IMR-90 (cell line): Measurements from ENCODE around the gene RUNX3. TPM values are rescaled to one million over a fixed set of nuclear protein-coding genes. Genes with fewer than 3 reads are reported as not detected.

Experiments used
- ATAC-seq: fragments of 200-7000 bp; cut with Tn5 transposase; 2 replicates; pipeline ENCODE4 v1.9.1; 2020; ENCODE audit warnings: low read depth, mild to moderate bottlenecking, moderate library complexity
- BruUV-seq: library from RNA; stranded (reverse); fragments of 400-500 nt; replicated peaks from 2 replicates; lab custom pipeline; 2021; lab: Mats Ljungman, UMichigan
- CTCF ChIA-PET: fragments of 300-600 bp; formaldehyde crosslinking; extraction: SDS; loops from one replicate; lab custom pipeline; 2021; ENCODE audit warnings: antibody characterized with exemption; lab: Yijun Ruan, JAX
- POLR2A ChIA-PET: fragments of 300-600 bp; sonication (Branson Sonifier 250); formaldehyde crosslinking; loops from one replicate; lab custom pipeline; 2022; ENCODE audit warnings: antibody characterized with exemption; ENCODE audit not compliant: unreplicated experiment; lab: Charles Lee
- DNase-seq: peaks from one replicate; pipeline ENCODE4 v3.0.0; 2013
- H2AFZ ChIP-seq: replicated peaks from 2 replicates; pipeline ENCODE3; 2013; ENCODE audit warnings: low read length, mild to moderate bottlenecking; ENCODE audit not compliant: poor library complexity
- H2AK5ac ChIP-seq: 2 replicates; pipeline ENCODE4 v1.6.1; 2013; ENCODE audit warnings: low read depth, low read length, inconsistent platforms
- H2AK9ac ChIP-seq: replicated peaks from 2 replicates; pipeline ENCODE3; 2013; ENCODE audit warnings: mild to moderate bottlenecking, low read depth, low read length, moderate library complexity; ENCODE audit not compliant: poor library complexity
- H2BK120ac ChIP-seq: 2 replicates; pipeline ENCODE4 v1.6.1; 2013; ENCODE audit warnings: low read depth, low read length, inconsistent platforms
- H2BK15ac ChIP-seq: 3 replicates; pipeline ENCODE4 v1.6.1; 2013; ENCODE audit warnings: low read depth, low read length, inconsistent platforms
- H2BK20ac ChIP-seq: 2 replicates; pipeline ENCODE4 v1.6.1; 2013; ENCODE audit warnings: low read depth, mild to moderate bottlenecking, inconsistent platforms, low read length, moderate library complexity
- H2BK5ac ChIP-seq: 2 replicates; pipeline ENCODE4 v1.6.1; 2013; ENCODE audit warnings: mild to moderate bottlenecking, low read depth, low read length, inconsistent platforms; ENCODE audit not compliant: poor library complexity, severe bottlenecking
- H3K14ac ChIP-seq: replicated peaks from 2 replicates; pipeline ENCODE4 v1.6.1; 2013; ENCODE audit warnings: low read depth, low read length, inconsistent platforms
- H3K18ac ChIP-seq: 2 replicates; pipeline ENCODE4 v1.6.1; 2013; ENCODE audit warnings: low read depth, low read length, control low read depth
- H3K23ac ChIP-seq: 2 replicates; pipeline ENCODE4 v1.6.1; 2013; ENCODE audit warnings: low read depth, low read length, inconsistent platforms
- H3K27ac ChIP-seq: 2 replicates; pipeline ENCODE4 v1.5.1; 2013; ENCODE audit warnings: mild to moderate bottlenecking, control low read depth, low read length; ENCODE audit not compliant: insufficient read depth
- H3K27me3 ChIP-seq: 2 replicates; pipeline ENCODE4 v1.6.1; 2013; ENCODE audit warnings: low read length; ENCODE audit not compliant: control insufficient read depth, insufficient read depth
- H3K36me3 ChIP-seq: 2 replicates; pipeline ENCODE4 v1.6.1; 2013; ENCODE audit warnings: low read length, mixed read lengths; ENCODE audit not compliant: control insufficient read depth, insufficient read depth
- H3K4ac ChIP-seq: 2 replicates; pipeline ENCODE4 v1.6.1; 2013; ENCODE audit warnings: low read depth, low read length, inconsistent platforms
- H3K4me1 ChIP-seq: 2 replicates; pipeline ENCODE4 v1.6.1; 2013; ENCODE audit warnings: low read length, mixed read lengths; ENCODE audit not compliant: control insufficient read depth, insufficient read depth
- H3K4me2 ChIP-seq: 2 replicates; pipeline ENCODE4 v1.6.1; 2013; ENCODE audit warnings: low read depth, mild to moderate bottlenecking, control low read depth, low read length, moderate library complexity
- H3K4me3 ChIP-seq: 2 replicates; pipeline ENCODE4 v1.5.1; 2013; ENCODE audit warnings: low read depth, mild to moderate bottlenecking, control low read depth, low read length, moderate library complexity; ENCODE audit not compliant: insufficient read depth
- H3K56ac ChIP-seq: 2 replicates; pipeline ENCODE4 v1.6.1; 2013; ENCODE audit warnings: low read length, inconsistent platforms; ENCODE audit not compliant: insufficient read depth; ENCODE audit errors: extremely low read depth
- H3K79me1 ChIP-seq, 2 experiments: 2 replicates each; pipeline ENCODE4 v1.6.1; 2013; ENCODE audit warnings: low read length in 2 of 2, inconsistent platforms in 1 of 2, low read depth in 1 of 2
- H3K9ac ChIP-seq: 2 replicates; pipeline ENCODE4 v1.6.1; 2013; ENCODE audit warnings: low read depth, low read length, control low read depth
- H3K9me1 ChIP-seq: 2 replicates; pipeline ENCODE4 v1.6.1; 2013; ENCODE audit warnings: low read length, inconsistent platforms; ENCODE audit not compliant: insufficient read depth
- H3K9me3 ChIP-seq: 2 replicates; pipeline ENCODE4 v1.6.1; 2013; ENCODE audit warnings: low read length; ENCODE audit not compliant: control insufficient read depth, insufficient read depth
- H4K20me1 ChIP-seq: 2 replicates; pipeline ENCODE4 v1.6.1; 2013; ENCODE audit warnings: low read length, inconsistent platforms; ENCODE audit not compliant: insufficient read depth
- H4K5ac ChIP-seq: 2 replicates; pipeline ENCODE4 v1.6.1; 2013; ENCODE audit warnings: mild to moderate bottlenecking, low read depth, low read length, control low read depth
- H4K8ac ChIP-seq, 2 experiments: 2 replicates each; pipeline ENCODE4 v1.6.1; 2013; ENCODE audit warnings: low read depth in 2 of 2, low read length in 2 of 2, control low read depth in 1 of 2, inconsistent platforms in 1 of 2
- H4K91ac ChIP-seq: 2 replicates; pipeline ENCODE4 v1.6.1; 2013; ENCODE audit warnings: low read depth, low read length, inconsistent platforms; ENCODE audit not compliant: insufficient read depth
- BHLHE40 ChIP-seq: fragments of 150-350 bp; IDR thresholded peaks from 2 replicates; pipeline ENCODE4 v1.6.1; 2016; ENCODE audit warnings: mild to moderate bottlenecking, low read depth, low read length
- CEBPB ChIP-seq: IDR thresholded peaks from 2 replicates; pipeline ENCODE4 v1.6.1; 2012; ENCODE audit warnings: low read depth, low read length, improper control_type of control experiment
- CHD1 ChIP-seq: IDR thresholded peaks from 2 replicates; pipeline ENCODE4 v1.6.1; 2012; ENCODE audit warnings: low read depth, low read length, improper control_type of control experiment
- FOS ChIP-seq: fragments of 150-350 bp; IDR thresholded peaks from 2 replicates; pipeline ENCODE4 v1.6.1; 2016; ENCODE audit warnings: low read depth, low read length
- MAFK ChIP-seq: IDR thresholded peaks from 2 replicates; pipeline ENCODE4 v1.6.1; 2012; ENCODE audit warnings: low read depth, low read length, improper control_type of control experiment
- MAZ ChIP-seq: IDR thresholded peaks from 2 replicates; pipeline ENCODE4 v1.6.1; 2012; ENCODE audit warnings: low read depth, mild to moderate bottlenecking, low read length, improper control_type of control experiment, moderate library complexity, borderline replicate concordance
- MXI1 ChIP-seq: IDR thresholded peaks from 2 replicates; pipeline ENCODE4 v1.6.1; 2012; ENCODE audit warnings: low read depth, mild to moderate bottlenecking, low read length, moderate library complexity, borderline replicate concordance
- NFE2L2 ChIP-seq: fragments of 150-350 bp; IDR thresholded peaks from 2 replicates; pipeline ENCODE4 v1.6.1; 2016; ENCODE audit warnings: low read depth, mild to moderate bottlenecking, low read length
- POLR2A ChIP-seq: IDR thresholded peaks from 2 replicates; pipeline ENCODE4 v1.6.1; 2012; ENCODE audit warnings: mild to moderate bottlenecking, low read depth, low read length
- RAD21 ChIP-seq: IDR thresholded peaks from 2 replicates; pipeline ENCODE4 v1.6.1; 2012; ENCODE audit warnings: low read length, improper control_type of control experiment
- RCOR1 ChIP-seq: IDR thresholded peaks from 2 replicates; pipeline ENCODE4 v1.6.1; 2012; ENCODE audit warnings: mild to moderate bottlenecking, low read length, improper control_type of control experiment; ENCODE audit not compliant: insufficient replicate concordance
- RFX5 ChIP-seq: IDR thresholded peaks from 2 replicates; pipeline ENCODE4 v1.8.0; 2012; ENCODE audit warnings: low read depth, mild to moderate bottlenecking, low read length, moderate library complexity
- SMC3 ChIP-seq: fragments of 150-350 bp; IDR thresholded peaks from 2 replicates; pipeline ENCODE4 v1.6.1; 2016; ENCODE audit warnings: low read depth, mild to moderate bottlenecking, antibody characterized with exemption, low read length, moderate library complexity
- WGBS, 2 experiments: methylation state at CpG; one replicate each; pipeline versions ENCODE4 v1.1.5 to v1.1.7; 2013; ENCODE audit warnings: missing lambda C conversion rate in 2 of 2; ENCODE audit not compliant: insufficient read length in 1 of 2; ENCODE audit errors: extremely low coverage in 2 of 2; 5-methylcytosine and 5-hydroxymethylcytosine counted together
- dilution Hi-C: fragments of 300-500 bp; cut with HindIII; formaldehyde crosslinking; loops from one replicate; pipeline ENCODE4 v1.14.3; 2018; ENCODE audit warnings: low sequenced_read_pairs; ENCODE audit not compliant: unreplicated experiment
- in situ Hi-C: fragments of 300-500 bp; cut with MboI; formaldehyde crosslinking; loops from 3 replicates; pipeline ENCODE4 v1.14.3; 2019; ENCODE audit warnings: low sequenced_read_pairs, inconsistent platforms, mixed read lengths
- intact Hi-C: fragments of 100-400 bp; cut with micrococcal nuclease; formaldehyde crosslinking; loops from 2 replicates; pipeline ENCODE4 v1.10.0; 2022
- polyA plus RNA-seq, 3 experiments: library from polyadenylated mRNA; depleted of rRNA; stranded (reverse); fragments of >200 nt; gene quantifications; 2 replicates each; pipeline ENCODE4 v1.2.3, GENCODE V29; 2012; ENCODE audit warnings: low replicate concordance in 1 of 3
- total RNA-seq: library from RNA; depleted of rRNA; stranded (reverse); fragments of >200 nt; gene quantifications from 2 replicates; pipeline ENCODE4 v1.2.3, GENCODE V29; 2012
- TF ChIP-seq, protein P1 (sequence below): fragments of 150-350 bp; IDR thresholded peaks from 2 replicates; pipeline ENCODE4 v1.6.1; 2017; ENCODE audit warnings: mild to moderate bottlenecking, antibody characterized with exemption, low read length, low read depth
- TF ChIP-seq, protein P2 (sequence below): conservative IDR thresholded peaks from 2 replicates; pipeline ENCODE4 v1.5.1; 2012; ENCODE audit warnings: mild to moderate bottlenecking, low read depth, low read length, improper control_type of control experiment
- TF ChIP-seq, protein P3 (sequence below): fragments of 150-350 bp; IDR thresholded peaks from 2 replicates; pipeline ENCODE4 v1.6.1; 2016; ENCODE audit warnings: low read depth, mild to moderate bottlenecking, low read length, moderate library complexity, borderline replicate concordance

The RUNX3 gene
- total and polyA plus RNA-seq, 2 of the 4 experiments (the other 2 are of a cell fraction) = 0.07 TPM; not detected in 1

DNA sequence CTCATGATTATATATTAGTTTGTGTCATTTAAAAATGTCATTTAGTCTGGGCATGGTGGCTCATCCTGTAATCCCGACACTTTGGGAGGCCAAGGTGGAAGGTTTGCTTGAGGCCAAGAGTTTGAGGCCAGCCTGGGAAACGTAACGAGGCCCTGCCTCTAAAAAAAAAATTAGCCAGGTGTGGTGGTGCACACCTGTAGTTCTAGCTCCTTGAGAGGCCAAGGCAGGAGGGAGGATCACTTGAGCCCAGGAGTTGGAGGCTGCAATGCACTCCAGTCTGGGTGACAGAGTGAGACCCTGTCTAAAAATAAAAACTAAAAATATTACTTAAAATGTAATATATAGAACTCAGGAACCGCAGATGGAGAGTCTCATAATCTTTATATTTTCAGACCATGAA, 34.6 kb downstream of the RUNX3 start:
- Histone ChIP-seq H3K4me1 (no peaks in the 10 kb centered on the region), H2AK9ac (no peak overlapping the region), H3K14ac (no peak overlapping the region), H2BK5ac (no peak overlapping the region), H3K4me2 (no peak overlapping the region), H2AFZ (no peak overlapping the region), H2BK15ac (no peak overlapping the region), H3K4me3 (no peak overlapping the region), H3K18ac (no peak overlapping the region), H2BK20ac (no peak overlapping the region), H3K9me3 (peaks cover 9% of the 10 kb centered on the region; the same call in 1 of the 2 replicates), H3K9me1 (no peaks in the 10 kb centered on the region), H3K79me1 (no peaks in the 10 kb centered on the region), H3K27ac (no peak overlapping the region), H4K20me1 (peaks cover 5% of the 10 kb centered on the region; the same call in 1 of the 2 replicates), H3K27me3 (peaks cover 39% of the 10 kb centered on the region), H3K23ac (no peak overlapping the region), H2BK120ac (no peak overlapping the region), H4K5ac (no peak overlapping the region), H2AK5ac (no peak overlapping the region), H4K8ac (no peak overlapping the region), H3K56ac (no peak overlapping the region), H4K91ac (no peak overlapping the region), H3K9ac (no peak overlapping the region), H3K4ac (no peak overlapping the region), H3K36me3 (no peaks in the 10 kb centered on the region)
- ATAC-seq (no peak), DNase-seq (no peak)
- 87% methylated on average over 2 of the region's 4 CpGs; no CpG with 5 or more reads in 1 of the 2 experiments for WGBS, 2 experiments
- POLR2A ChIA-PET = no interaction called here
- TF ChIP-seq POLR2A (no peak), NFE2L2 (no peak), RCOR1 (no peak), BHLHE40 (no peak), RAD21 (no peak), MAFK (no peak), FOS (no peak), CHD1 (no peak), RFX5 (no peak), MXI1 (no peak), CEBPB (no peak), SMC3 (no peak), MAZ (no peak)
- TF ChIP-seq, protein P1, sequence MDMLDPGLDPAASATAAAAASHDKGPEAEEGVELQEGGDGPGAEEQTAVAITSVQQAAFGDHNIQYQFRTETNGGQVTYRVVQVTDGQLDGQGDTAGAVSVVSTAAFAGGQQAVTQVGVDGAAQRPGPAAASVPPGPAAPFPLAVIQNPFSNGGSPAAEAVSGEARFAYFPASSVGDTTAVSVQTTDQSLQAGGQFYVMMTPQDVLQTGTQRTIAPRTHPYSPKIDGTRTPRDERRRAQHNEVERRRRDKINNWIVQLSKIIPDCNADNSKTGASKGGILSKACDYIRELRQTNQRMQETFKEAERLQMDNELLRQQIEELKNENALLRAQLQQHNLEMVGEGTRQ = no peak
- TF ChIP-seq, protein P2, sequence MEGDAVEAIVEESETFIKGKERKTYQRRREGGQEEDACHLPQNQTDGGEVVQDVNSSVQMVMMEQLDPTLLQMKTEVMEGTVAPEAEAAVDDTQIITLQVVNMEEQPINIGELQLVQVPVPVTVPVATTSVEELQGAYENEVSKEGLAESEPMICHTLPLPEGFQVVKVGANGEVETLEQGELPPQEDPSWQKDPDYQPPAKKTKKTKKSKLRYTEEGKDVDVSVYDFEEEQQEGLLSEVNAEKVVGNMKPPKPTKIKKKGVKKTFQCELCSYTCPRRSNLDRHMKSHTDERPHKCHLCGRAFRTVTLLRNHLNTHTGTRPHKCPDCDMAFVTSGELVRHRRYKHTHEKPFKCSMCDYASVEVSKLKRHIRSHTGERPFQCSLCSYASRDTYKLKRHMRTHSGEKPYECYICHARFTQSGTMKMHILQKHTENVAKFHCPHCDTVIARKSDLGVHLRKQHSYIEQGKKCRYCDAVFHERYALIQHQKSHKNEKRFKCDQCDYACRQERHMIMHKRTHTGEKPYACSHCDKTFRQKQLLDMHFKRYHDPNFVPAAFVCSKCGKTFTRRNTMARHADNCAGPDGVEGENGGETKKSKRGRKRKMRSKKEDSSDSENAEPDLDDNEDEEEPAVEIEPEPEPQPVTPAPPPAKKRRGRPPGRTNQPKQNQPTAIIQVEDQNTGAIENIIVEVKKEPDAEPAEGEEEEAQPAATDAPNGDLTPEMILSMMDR = no peak
- TF ChIP-seq, protein P3, sequence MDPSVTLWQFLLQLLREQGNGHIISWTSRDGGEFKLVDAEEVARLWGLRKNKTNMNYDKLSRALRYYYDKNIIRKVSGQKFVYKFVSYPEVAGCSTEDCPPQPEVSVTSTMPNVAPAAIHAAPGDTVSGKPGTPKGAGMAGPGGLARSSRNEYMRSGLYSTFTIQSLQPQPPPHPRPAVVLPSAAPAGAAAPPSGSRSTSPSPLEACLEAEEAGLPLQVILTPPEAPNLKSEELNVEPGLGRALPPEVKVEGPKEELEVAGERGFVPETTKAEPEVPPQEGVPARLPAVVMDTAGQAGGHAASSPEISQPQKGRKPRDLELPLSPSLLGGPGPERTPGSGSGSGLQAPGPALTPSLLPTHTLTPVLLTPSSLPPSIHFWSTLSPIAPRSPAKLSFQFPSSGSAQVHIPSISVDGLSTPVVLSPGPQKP = no peak
- intact Hi-C loops (no loop called here), in situ Hi-C loops (no loop called here), dilution Hi-C loops (no loop called here)
- CTCF ChIA-PET = no interaction called here
- no TSS peak for BruUV-seq
